K562 (cell line): ENCODE data around the gene TCHP.

Experiments used
- CBFB ChIP-seq: sonication (generic); formaldehyde crosslinking; IDR thresholded peaks from 2 replicates; pipeline ENCODE4 v1.4.0; 2020; ENCODE audit warnings: mild to moderate bottlenecking, missing genetic modification reagents
- E2F6 ChIP-seq, 2 experiments: IDR thresholded peaks; 2 replicates each; pipeline ENCODE4 v1.6.1; 2011; ENCODE audit warnings: borderline replicate concordance in 1 of 2, control low read depth in 1 of 2, low read depth in 1 of 2, low read length in 1 of 2, mild to moderate bottlenecking in 1 of 2, mixed read lengths in 1 of 2, moderate library complexity in 1 of 2; ENCODE audit not compliant: insufficient read depth in 1 of 2, insufficient read length in 1 of 2, poor library complexity in 1 of 2, severe bottlenecking in 1 of 2; ENCODE audit errors: extremely low read depth in 1 of 2
- EZH2 ChIP-seq: IDR thresholded peaks from 2 replicates; pipeline ENCODE4 v1.6.1; 2012; ENCODE audit warnings: low read depth, mild to moderate bottlenecking, inconsistent platforms, low read length, borderline replicate concordance
- TFAP4 ChIP-seq: sonication (generic); formaldehyde crosslinking; IDR thresholded peaks from 2 replicates; pipeline ENCODE4 v1.8.0; 2022; ENCODE audit warnings: missing genetic modification reagents, mild to moderate bottlenecking, moderate library complexity, borderline replicate concordance
- ZNF586 ChIP-seq: fragments of 450-650 bp; formaldehyde crosslinking; conservative IDR thresholded peaks from 2 replicates; pipeline ENCODE4 v1.4.0; 2020; ENCODE audit warnings: mild to moderate bottlenecking, moderate library complexity
- ZNF766 ChIP-seq: fragments of 200-800 bp; sonication (Bioruptor generic); conservative IDR thresholded peaks from 2 replicates; pipeline ENCODE4 v1.6.1; 2016; ENCODE audit warnings: missing genetic modification characterization, missing compliant biosample characterization

GRCh38 chr12:109878247-109878625, 21.8 kb upstream of the TCHP start:
- TF ChIP-seq EZH2 (no peak), E2F6 (IDR thresholded peaks at IDR 0.05; ENCODE audit: borderline replicate concordance in 1 of 2, extremely low read depth in 1 of 2, insufficient read depth in 1 of 2, insufficient read length in 1 of 2, low read depth in 1 of 2, low read length in 1 of 2, poor library complexity in 1 of 2, severe bottlenecking in 1 of 2) (no peak), CBFB (CRISPR knock-in tag) (no peak), ZNF766 (CRISPR knock-in tag) (no peak), TFAP4 (CRISPR knock-in tag) (no peak), ZNF586 (CRISPR knock-in tag) (no peak)
